ENCODE measurements around the gene ORAI3. TPM values are rescaled to one million over a fixed set of nuclear protein-coding genes. Genes with fewer than 3 reads are reported as not detected.

Gene ORAI3
- polyA plus RNA-seq, 1 donor from 2014 or later = 7.3 TPM

- Histone ChIP-seq H3F3A (ENCODE audit: insufficient read depth, low read length, poor library complexity, severe bottlenecking) (no peaks in the 10 kb centered on the region), H3K9me2 (ENCODE audit: insufficient read depth, low read length) (no peaks in the 10 kb centered on the region), H3K4me2 (ENCODE audit: low read length) (no peak overlapping the region), H3K9me3 (ENCODE audit: low read length) (no peaks in the 10 kb centered on the region), H3K27ac (ENCODE audit: low read length) (peak overlapping the region; percentile 95), H2AFZ (ENCODE audit: low read depth, low read length) (no peak overlapping the region), H3K27me3 (ENCODE audit: insufficient read depth, low read depth, low read length) (no peaks in the 10 kb centered on the region), H3K9ac (ENCODE audit: low read length) (peak overlapping the region; percentile 88), H3K79me2 (replicated peaks; ENCODE audit: insufficient read depth, low read length) (peaks cover 11% of the 10 kb centered on the region), H3K36me3 (ENCODE audit: insufficient read depth, low read length) (no peaks in the 10 kb centered on the region), H3K4me3 (ENCODE audit: low read length) (peak overlapping the region; percentile 87), H4K20me1 (ENCODE audit: insufficient read depth) (no peaks in the 10 kb centered on the region)
- TF ChIP-seq TAF1 (IDR thresholded peaks at IDR 0.05; ENCODE audit: low read depth) = peak; percentile 56
- TF ChIP-seq RAD21 (conservative IDR thresholded peaks at IDR 0.05) = no peak
- peak; percentile 73 for TF ChIP-seq REST (IDR thresholded peaks at IDR 0.05; ENCODE audit: borderline replicate concordance)
- peak; percentile 77 for TF ChIP-seq POLR2AphosphoS5 (IDR thresholded peaks at IDR 0.05)
- TF ChIP-seq MXI1 (conservative IDR thresholded peaks at IDR 0.05; ENCODE audit: poor library complexity, severe bottlenecking) = peak; percentile 71
Observed at GRCh38 chr16:30922960-30923535, 25.8 kb upstream of the ORAI3 start.

GRCh38 chr16:30923554-30924075 lies 25.3 kb upstream of the ORAI3 start, which contains the start of gene FBXL19:
Gene FBXL19, plus strand, starts transcription at chr16:30923572. Its CDS starts 2,183 bp downstream, at chr16:30925755.
- peak within 1 kb of the TSS; percentile 88 for H3K9ac ChIP-seq (ENCODE audit: low read length)
- H3F3A ChIP-seq (ENCODE audit: insufficient read depth, low read length, poor library complexity, severe bottlenecking) = no peaks in the 10 kb centered on the region
- H3K4me2 ChIP-seq (ENCODE audit: low read length) = peak within 1 kb of the TSS; percentile 91
- no peaks in the 10 kb centered on the region for H3K36me3 ChIP-seq (ENCODE audit: insufficient read depth, low read length)
- H3K79me2 ChIP-seq (replicated peaks; ENCODE audit: insufficient read depth, low read length) = peaks cover 11% of the 10 kb centered on the region
- H3K27me3 ChIP-seq (ENCODE audit: insufficient read depth, low read depth, low read length) = no peaks in the 10 kb centered on the region
- H3K4me3 ChIP-seq (ENCODE audit: low read length) = peak within 1 kb of the TSS; percentile 87
- no peaks in the 10 kb centered on the region for H4K20me1 ChIP-seq (ENCODE audit: insufficient read depth)
- no peaks in the 10 kb centered on the region for H3K9me3 ChIP-seq (ENCODE audit: low read length)
- TF ChIP-seq TAF1 (IDR thresholded peaks at IDR 0.05; ENCODE audit: low read depth) = no peak
- no peak for TF ChIP-seq EZH2 (IDR thresholded peaks at IDR 0.05; ENCODE audit: borderline replicate concordance, insufficient read depth, low read length, poor library complexity, severe bottlenecking)
- TF ChIP-seq RAD21 (conservative IDR thresholded peaks at IDR 0.05) = no peak
- TF ChIP-seq POLR2AphosphoS5 (IDR thresholded peaks at IDR 0.05) = peak; percentile 53
- H2AFZ ChIP-seq (ENCODE audit: low read depth, low read length) = no peak within 1 kb of the TSS
- H3K9me2 ChIP-seq (ENCODE audit: insufficient read depth, low read length) = no peaks in the 10 kb centered on the region
- H3K27ac ChIP-seq (ENCODE audit: low read length) = peak within 1 kb of the TSS; percentile 95

- Histone ChIP-seq H4K20me1 (ENCODE audit: insufficient read depth) (no peaks in the 10 kb centered on the region), H3K36me3 (ENCODE audit: insufficient read depth, low read length) (no peaks in the 10 kb centered on the region), H3K27me3 (ENCODE audit: insufficient read depth, low read depth, low read length) (no peaks in the 10 kb centered on the region), H3K4me2 (ENCODE audit: low read length) (peak overlapping the region; percentile 91), H3K4me3 (ENCODE audit: low read length) (peak overlapping the region; percentile 87), H3K9ac (ENCODE audit: low read length) (peak overlapping the region; percentile 88), H3K79me2 (replicated peaks; ENCODE audit: insufficient read depth, low read length) (peaks cover 11% of the 10 kb centered on the region), H3F3A (ENCODE audit: insufficient read depth, low read length, poor library complexity, severe bottlenecking) (no peaks in the 10 kb centered on the region), H3K9me2 (ENCODE audit: insufficient read depth, low read length) (no peaks in the 10 kb centered on the region), H2AFZ (ENCODE audit: low read depth, low read length) (no peak overlapping the region), H3K9me3 (ENCODE audit: low read length) (no peaks in the 10 kb centered on the region), H3K27ac (ENCODE audit: low read length) (peak overlapping the region; percentile 95)
- no peak for TF ChIP-seq EP300 (conservative IDR thresholded peaks at IDR 0.05; ENCODE audit: poor library complexity, severe bottlenecking)
- TF ChIP-seq REST (IDR thresholded peaks at IDR 0.05; ENCODE audit: borderline replicate concordance) = no peak
- no peak for TF ChIP-seq CTCF (IDR thresholded peaks at IDR 0.05; ENCODE audit: poor library complexity, severe bottlenecking)
- TF ChIP-seq POLR2AphosphoS5 (IDR thresholded peaks at IDR 0.05) = no peak
- no peak for TF ChIP-seq RAD21 (conservative IDR thresholded peaks at IDR 0.05)
- TF ChIP-seq TAF1 (IDR thresholded peaks at IDR 0.05; ENCODE audit: low read depth) = no peak
- peak; percentile 12 for TF ChIP-seq SMC3 (conservative IDR thresholded peaks at IDR 0.05; ENCODE audit: poor library complexity)
- no peak for TF ChIP-seq EZH2 (IDR thresholded peaks at IDR 0.05; ENCODE audit: borderline replicate concordance, insufficient read depth, low read length, poor library complexity, severe bottlenecking)
- peak; percentile 77 for TF ChIP-seq MXI1 (conservative IDR thresholded peaks at IDR 0.05; ENCODE audit: poor library complexity, severe bottlenecking)
Observed at GRCh38 chr16:30924076-30924912, 24.6 kb upstream of the ORAI3 start.
